BLaER1 treated with 17β-estradiol and CSF1 and Interleukin-3, amounts not matched to agents 10 nM and 100 nM (cell line): ENCODE results near the gene OAF.

ENCODE experiments used
- H3K27ac ChIP-seq, 11 experiments: shearing (Covaris generic); formaldehyde crosslinking; 2 replicates each; pipeline ENCODE4 v1.8.1; 2022
- H3K27me3 ChIP-seq, 11 experiments: shearing (Covaris generic); formaldehyde crosslinking; 2 replicates each; pipeline ENCODE4 v1.8.1; 2022
- H3K36me3 ChIP-seq, 11 experiments: shearing (Covaris generic); formaldehyde crosslinking; 2 replicates each; pipeline ENCODE4 v1.8.1; 2022
- H3K4me1 ChIP-seq, 10 experiments: shearing (Covaris generic); formaldehyde crosslinking; 2 replicates each; pipeline ENCODE4 v1.8.1; 2022
- H3K4me2 ChIP-seq, 11 experiments: shearing (Covaris generic); formaldehyde crosslinking; 2 replicates each; pipeline ENCODE4 v1.8.1; 2022
- H3K4me3 ChIP-seq, 10 experiments: shearing (Covaris generic); formaldehyde crosslinking; 2 replicates each; pipeline ENCODE4 v1.8.1; 2022
- H3K9ac ChIP-seq, 11 experiments: shearing (Covaris generic); formaldehyde crosslinking; 2 replicates each; pipeline ENCODE4 v1.8.1; 2022
- H3K9me3 ChIP-seq, 11 experiments: shearing (Covaris generic); formaldehyde crosslinking; replicated peaks in 1 of 11; 2 replicates each; pipeline ENCODE4 v1.8.1; 2022
- H4K20me1 ChIP-seq, 11 experiments: shearing (Covaris generic); formaldehyde crosslinking; 2 replicates each; pipeline ENCODE4 v1.8.1; 2022
- Cebpa-rat ChIP-seq, 11 experiments: shearing (Covaris generic); IDR thresholded peaks; 2 replicates each; pipeline ENCODE4 v1.8.1; 2022

OAF gene

DNA sequence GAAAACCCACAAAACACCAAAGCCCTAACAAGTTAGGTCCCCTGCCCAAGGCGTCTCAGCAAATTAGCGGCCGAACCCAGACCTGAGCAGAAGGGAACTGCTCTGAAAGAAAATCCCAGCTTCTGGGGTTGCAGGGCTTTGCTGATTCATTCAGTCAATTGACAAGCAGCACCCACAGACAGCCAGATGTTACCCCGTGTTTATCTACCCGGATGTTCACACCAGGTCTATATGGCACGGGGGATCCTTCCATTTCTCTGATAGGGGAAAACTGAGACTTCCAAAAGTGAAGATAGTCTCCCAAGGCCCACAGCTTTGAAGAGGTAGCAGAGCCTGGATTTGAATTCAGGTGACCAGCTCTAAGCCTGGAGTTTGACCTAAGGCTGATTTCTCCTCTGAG lies 14.0 kb upstream of the OAF start:
- Histone ChIP-seq H3K9me3 (no peaks in the 10 kb centered on the region), H3K4me1 (peaks cover 0 to 12% (median 5%) of the 10 kb centered on the region in 10 experiments; a peak in 8 of 20 replicates), H3K27ac (no peak overlapping the region), H3K36me3 (no peaks in the 10 kb centered on the region), H3K4me3 (no peak overlapping the region), H3K4me2 (no peak overlapping the region), H4K20me1 (no peaks in the 10 kb centered on the region), H3K9ac (no peak overlapping the region), H3K27me3 (peaks cover 0 to 7% (median 0%) of the 10 kb centered on the region in 11 experiments; a peak in 3 of 22 replicates)
- TF ChIP-seq Cebpa-rat (IDR thresholded peaks at IDR 0.05) = no peak

GRCh38 chr11:120197251-120197891 lies 13.5 kb upstream of the OAF start:
- TF ChIP-seq Cebpa-rat (IDR thresholded peaks at IDR 0.05) = no peak
- H3K27me3 ChIP-seq = peaks cover 0 to 7% (median 0%) of the 10 kb centered on the region in 11 experiments; a peak in 3 of 22 replicates
- no peak overlapping the region for H3K27ac ChIP-seq
- H4K20me1 ChIP-seq = no peaks in the 10 kb centered on the region
- no peak overlapping the region for H3K9ac ChIP-seq
- H3K4me1 ChIP-seq = peaks cover 0 to 16% (median 5%) of the 10 kb centered on the region in 10 experiments; a peak in 8 of 20 replicates
- no peak overlapping the region for H3K4me3 ChIP-seq
- H3K4me2 ChIP-seq = no peak overlapping the region
- H3K36me3 ChIP-seq = no peaks in the 10 kb centered on the region
- H3K9me3 ChIP-seq = no peaks in the 10 kb centered on the region

DNA sequence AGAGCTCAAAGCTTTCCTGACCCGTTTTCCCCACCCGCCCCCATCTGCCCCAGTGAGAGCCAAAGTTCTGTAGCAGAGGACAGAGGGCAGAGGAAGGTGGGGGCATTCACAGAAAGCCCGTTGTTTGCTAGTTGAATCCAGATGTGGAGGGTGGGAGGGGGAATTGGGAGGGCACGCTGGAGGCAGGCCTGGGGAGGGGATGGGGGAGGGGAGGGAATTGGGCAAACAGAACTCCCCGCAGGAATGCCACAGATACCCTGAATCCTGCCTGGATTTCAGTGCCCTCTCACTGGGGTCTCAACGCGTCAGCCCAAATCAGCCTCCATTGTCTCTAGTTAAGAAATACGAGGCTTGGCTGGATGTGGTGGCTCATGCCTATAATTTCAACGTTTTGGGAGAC lies 12.9 kb upstream of the OAF start:
- Histone ChIP-seq H3K36me3 (no peaks in the 10 kb centered on the region), H4K20me1 (no peaks in the 10 kb centered on the region), H3K9ac (no peak overlapping the region), H3K4me2 (no peak overlapping the region), H3K9me3 (no peaks in the 10 kb centered on the region), H3K4me1 (peaks cover 0 to 16% (median 5%) of the 10 kb centered on the region in 10 experiments; a peak in 8 of 20 replicates), H3K27me3 (peaks cover 0 to 7% (median 0%) of the 10 kb centered on the region in 11 experiments; a peak in 3 of 22 replicates), H3K27ac (no peak overlapping the region), H3K4me3 (no peak overlapping the region)
- no peak for TF ChIP-seq Cebpa-rat (IDR thresholded peaks at IDR 0.05)

DNA sequence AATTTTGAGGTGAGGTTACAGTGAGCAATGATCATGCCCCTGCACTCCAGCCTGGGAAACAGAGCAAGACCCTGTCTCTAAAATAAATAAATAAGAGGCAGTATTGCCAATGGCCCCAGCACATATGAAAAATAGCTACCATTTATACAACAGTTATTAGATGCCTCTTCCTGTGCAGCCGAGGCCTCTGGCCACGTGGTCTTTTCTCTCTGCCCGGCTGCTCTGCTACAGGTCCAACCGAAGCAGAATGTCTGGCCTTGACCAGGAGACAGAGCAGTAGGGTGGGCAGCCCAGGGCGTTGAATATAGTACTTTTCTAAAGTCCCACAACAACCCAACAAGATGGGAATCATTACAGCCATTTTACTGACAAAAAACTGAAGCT lies 12.4 kb upstream of the OAF start:
- H3K36me3 ChIP-seq = no peaks in the 10 kb centered on the region
- H3K9ac ChIP-seq = no peak overlapping the region
- no peak for TF ChIP-seq Cebpa-rat (IDR thresholded peaks at IDR 0.05)
- H3K9me3 ChIP-seq = no peaks in the 10 kb centered on the region
- H3K4me1 ChIP-seq = peaks cover 0 to 16% (median 5%) of the 10 kb centered on the region in 10 experiments; a peak in 8 of 20 replicates
- H3K27ac ChIP-seq = no peak overlapping the region
- peaks cover 0 to 7% (median 0%) of the 10 kb centered on the region in 11 experiments; a peak in 3 of 22 replicates for H3K27me3 ChIP-seq
- H3K4me2 ChIP-seq = no peak overlapping the region
- no peaks in the 10 kb centered on the region for H4K20me1 ChIP-seq
- H3K4me3 ChIP-seq = no peak overlapping the region

- Histone ChIP-seq H3K27me3 (peaks cover 0 to 7% (median 0%) of the 10 kb centered on the region in 11 experiments; a peak in 3 of 22 replicates), H3K9me3 (no peaks in the 10 kb centered on the region), H3K4me3 (no peak overlapping the region), H3K9ac (no peak overlapping the region), H3K4me2 (no peak overlapping the region), H3K36me3 (no peaks in the 10 kb centered on the region), H4K20me1 (no peaks in the 10 kb centered on the region), H3K27ac (no peak overlapping the region), H3K4me1 (peaks cover 0 to 16% (median 5%) of the 10 kb centered on the region in 10 experiments; a peak in 8 of 20 replicates)
- TF ChIP-seq Cebpa-rat (IDR thresholded peaks at IDR 0.05) = no peak
Measured at GRCh38 chr11:120198787-120199469, 11.9 kb upstream of the OAF start.

- Histone ChIP-seq H3K27ac (no peak overlapping the region), H3K4me2 (no peak overlapping the region), H3K9ac (no peak overlapping the region), H3K4me1 (peaks cover 0 to 16% (median 5%) of the 10 kb centered on the region in 10 experiments; a peak in 13 of 20 replicates), H4K20me1 (no peaks in the 10 kb centered on the region), H3K4me3 (no peak overlapping the region), H3K27me3 (peaks cover 0 to 7% (median 0%) of the 10 kb centered on the region in 11 experiments; a peak in 3 of 22 replicates), H3K9me3 (no peaks in the 10 kb centered on the region), H3K36me3 (no peaks in the 10 kb centered on the region)
- TF ChIP-seq Cebpa-rat (IDR thresholded peaks at IDR 0.05) = no peak
Measured at GRCh38 chr11:120199613-120200012, 11.2 kb upstream of the OAF start.

DNA sequence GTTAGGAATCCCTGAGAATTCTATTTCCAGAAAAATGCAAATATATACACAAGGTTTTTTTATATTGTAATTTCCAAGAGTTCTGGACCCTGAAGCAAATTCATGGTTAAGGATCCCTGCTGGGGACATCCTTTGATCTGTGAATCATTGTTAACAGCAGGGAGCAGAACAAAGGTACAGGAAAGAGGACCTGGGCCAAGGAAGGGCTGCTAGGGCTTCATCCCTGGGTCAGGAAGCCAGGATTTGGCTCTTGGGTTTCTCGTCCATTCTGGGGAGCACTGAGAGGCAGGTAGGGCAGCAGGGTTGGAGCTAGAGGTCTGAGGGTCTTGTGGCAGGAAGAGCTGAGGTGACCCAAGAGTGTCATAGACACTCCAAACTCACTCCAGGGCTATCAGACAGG lies 10.2 kb upstream of the OAF start:
- Histone ChIP-seq H3K9ac (no peak overlapping the region), H3K4me2 (no peak overlapping the region), H3K4me1 (peaks cover 3 to 14% (median 8%) of the 10 kb centered on the region in 10 experiments; a peak in 16 of 20 replicates), H3K36me3 (no peaks in the 10 kb centered on the region), H3K27ac (no peak overlapping the region), H3K9me3 (no peaks in the 10 kb centered on the region), H4K20me1 (no peaks in the 10 kb centered on the region), H3K4me3 (no peak overlapping the region), H3K27me3 (peaks cover 0 to 7% (median 0%) of the 10 kb centered on the region in 11 experiments; a peak in 3 of 22 replicates)
- TF ChIP-seq Cebpa-rat (IDR thresholded peaks at IDR 0.05) = no peak

- TF ChIP-seq Cebpa-rat (IDR thresholded peaks at IDR 0.05) = no peak
- Histone ChIP-seq H4K20me1 (no peaks in the 10 kb centered on the region), H3K27me3 (peaks cover 0 to 4% (median 0%) of the 10 kb centered on the region in 11 experiments; a peak in 3 of 22 replicates), H3K4me2 (no peak overlapping the region; a peak in 1 of 22 replicates), H3K4me3 (no peak overlapping the region), H3K9me3 (no peaks in the 10 kb centered on the region), H3K27ac (no peak overlapping the region), H3K9ac (no peak overlapping the region), H3K4me1 (peaks cover 0 to 23% (median 8%) of the 10 kb centered on the region in 10 experiments; a peak in 9 of 20 replicates), H3K36me3 (no peaks in the 10 kb centered on the region)
Measured at GRCh38 chr11:120201653-120202052, 9.2 kb upstream of the OAF start.

DNA sequence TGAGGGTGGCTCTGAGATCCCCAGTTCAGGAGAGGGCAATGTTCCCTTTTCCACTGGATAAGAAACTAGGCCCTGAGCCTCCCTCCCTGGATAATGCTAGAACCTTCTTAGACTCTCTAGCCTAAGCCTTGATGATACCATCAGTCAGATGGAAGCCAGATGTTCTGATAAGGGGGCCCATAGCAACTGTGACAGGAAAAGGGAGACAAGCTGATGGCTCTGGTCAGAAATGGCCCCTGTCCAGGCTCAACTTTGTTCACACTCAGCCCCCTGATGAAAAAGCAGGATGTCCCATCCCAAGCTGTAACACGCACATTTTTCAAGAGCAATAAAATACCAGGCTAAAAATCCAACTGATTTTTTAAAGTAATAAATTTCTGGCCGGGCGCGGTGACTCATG lies 7.2 kb upstream of the OAF start:
- Histone ChIP-seq H3K36me3 (no peaks in the 10 kb centered on the region), H3K4me1 (peaks cover 0 to 43% (median 14%) of the 10 kb centered on the region in 10 experiments; a peak in 15 of 20 replicates), H3K27ac (no peak overlapping the region), H3K4me2 (no peak overlapping the region), H3K4me3 (no peak overlapping the region), H3K9ac (no peak overlapping the region), H3K9me3 (no peaks in the 10 kb centered on the region), H3K27me3 (no peaks in the 10 kb centered on the region), H4K20me1 (no peaks in the 10 kb centered on the region)
- no peak for TF ChIP-seq Cebpa-rat (IDR thresholded peaks at IDR 0.05)
